ENCODE results near the gene AADAC.
"Not testable (repeated sequence)": the region's sequence is repeated elsewhere in the genome, so short reads cannot be mapped to it uniquely, and the experiment has no call there.

The AADAC gene

DNA sequence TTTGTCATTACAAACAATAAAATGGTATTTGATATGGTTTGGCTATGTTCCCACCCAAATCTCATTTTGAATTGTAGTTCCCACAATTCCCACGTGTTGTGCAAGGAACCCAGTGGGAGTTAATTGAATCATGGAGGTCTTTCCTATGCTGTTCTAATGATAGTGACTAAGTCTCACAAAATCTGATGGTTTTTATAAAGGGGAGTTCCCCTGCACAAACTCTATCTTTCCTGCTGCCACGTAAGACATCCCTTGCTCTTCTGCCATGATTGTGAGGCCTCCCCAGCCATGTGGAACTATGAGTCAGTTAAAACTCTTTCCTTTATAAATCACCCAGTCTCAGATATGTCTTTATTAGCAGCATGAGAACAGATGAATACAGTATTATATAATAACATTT, 15.4 kb upstream of the AADAC start:
- DNase-seq: no peak

GRCh38 chr3:151800431-151800830, 13.5 kb upstream of the AADAC start:
- no peak for DNase-seq

DNA sequence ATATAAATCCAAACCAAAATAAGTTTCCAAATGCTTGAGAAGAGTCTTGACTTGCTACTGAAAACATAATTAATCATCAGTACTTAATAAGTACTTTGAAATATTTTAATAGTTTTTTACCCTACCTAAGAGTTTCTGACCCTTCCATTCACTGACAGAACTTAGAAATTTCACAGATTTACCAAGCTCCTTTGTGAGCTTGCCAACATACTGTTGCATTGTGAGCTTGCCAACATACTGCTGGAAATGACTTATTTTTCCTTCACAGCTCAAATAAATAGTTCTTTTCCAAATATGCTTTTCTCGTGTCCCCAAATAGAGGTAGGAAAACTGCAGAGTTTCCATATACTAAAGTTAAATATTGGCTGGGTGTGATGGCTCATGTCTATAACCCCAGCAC, 9.6 kb upstream of the AADAC start:
- no peak for DNase-seq

DNA sequence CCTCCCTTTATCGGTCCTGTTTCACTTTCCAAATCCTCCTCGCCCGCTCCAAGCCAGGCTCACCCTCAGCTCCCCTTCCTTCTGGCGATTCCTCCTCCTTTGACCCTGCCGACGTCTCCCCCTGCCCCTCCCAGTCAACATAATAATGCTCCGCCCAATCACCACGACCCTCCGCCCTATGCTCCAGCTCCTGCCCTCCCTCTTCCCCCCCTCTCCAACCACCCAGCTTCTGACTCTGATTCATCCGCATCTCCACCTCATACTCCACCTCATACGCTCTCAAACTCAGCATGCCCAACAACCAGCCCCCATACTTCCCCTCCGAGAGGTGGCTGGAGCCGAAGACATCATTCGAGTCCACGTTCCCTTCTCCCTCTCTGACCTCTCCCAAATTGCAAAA, 7.1 kb upstream of the AADAC start:
- DNase-seq: no peak

DNA sequence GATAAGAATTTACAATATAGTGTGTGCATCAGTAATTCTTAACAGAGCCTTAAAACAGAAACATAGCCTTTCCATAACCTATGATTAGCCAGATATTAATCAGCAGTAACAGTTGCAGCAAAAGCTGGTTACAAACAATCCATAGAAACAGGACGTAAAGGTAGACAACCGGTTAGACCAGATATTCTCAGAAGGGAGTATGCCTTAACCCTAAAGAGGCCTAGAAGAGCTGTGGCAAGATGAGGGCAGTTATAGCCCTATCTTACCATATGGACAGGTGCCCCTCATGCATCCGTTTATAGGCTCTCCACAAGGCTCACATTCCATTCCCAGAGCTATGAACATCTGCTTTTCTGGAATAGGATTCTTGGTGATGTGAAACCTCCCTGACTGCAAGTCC, 5.0 kb upstream of the AADAC start:
- not testable (repeated sequence) for DNase-seq

DNA sequence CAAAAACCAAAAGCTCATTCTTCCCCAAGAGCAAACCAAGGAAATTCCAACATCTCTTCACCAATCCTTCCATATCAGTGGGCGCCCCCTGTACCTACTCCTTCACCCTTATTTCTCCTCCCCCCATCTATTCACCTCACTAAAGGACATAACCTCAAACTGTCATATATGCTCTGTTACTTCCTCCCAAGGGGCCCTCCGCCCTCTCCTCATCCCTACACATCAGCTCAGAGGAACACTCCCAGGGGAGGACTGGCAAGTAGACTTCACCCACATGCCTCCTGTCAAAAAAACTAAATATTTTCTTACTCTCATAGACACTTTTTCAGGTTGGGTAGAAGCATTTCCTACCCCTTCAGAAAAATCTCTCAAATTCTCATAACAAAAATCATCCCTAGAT, 2.4 kb upstream of the AADAC start:
- DNase-seq: no peak

DNA sequence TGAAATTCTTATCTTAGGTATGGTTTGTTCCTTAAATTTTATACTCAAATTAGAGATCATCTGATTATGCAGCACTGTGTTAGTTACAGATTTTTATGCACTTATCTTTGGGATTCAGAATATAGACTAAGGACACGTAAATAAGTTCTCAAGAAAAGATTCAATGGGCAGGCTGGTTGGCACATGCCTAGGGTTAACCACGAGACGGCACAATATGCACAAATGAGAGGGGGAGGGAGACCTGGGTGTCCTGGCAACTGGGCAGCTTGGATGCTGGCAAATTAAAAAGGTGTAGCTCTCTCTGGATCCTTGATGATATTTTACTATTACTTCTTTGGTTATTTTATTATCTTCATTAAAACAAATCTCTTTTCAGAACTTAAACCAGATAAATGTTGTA, 672 bp downstream of the AADAC start:
- DNase-seq: no peak

- no peak for DNase-seq
These were observed 2.2 kb downstream of the AADAC start for GRCh38 chr3:151816091-151816604.

- DNase-seq: no peak
These were observed 3.6 kb downstream of the AADAC start for GRCh38 chr3:151817473-151817872.

GRCh38 chr3:151818361-151818760, 4.4 kb downstream of the AADAC start:
- DNase-seq: no peak

DNA sequence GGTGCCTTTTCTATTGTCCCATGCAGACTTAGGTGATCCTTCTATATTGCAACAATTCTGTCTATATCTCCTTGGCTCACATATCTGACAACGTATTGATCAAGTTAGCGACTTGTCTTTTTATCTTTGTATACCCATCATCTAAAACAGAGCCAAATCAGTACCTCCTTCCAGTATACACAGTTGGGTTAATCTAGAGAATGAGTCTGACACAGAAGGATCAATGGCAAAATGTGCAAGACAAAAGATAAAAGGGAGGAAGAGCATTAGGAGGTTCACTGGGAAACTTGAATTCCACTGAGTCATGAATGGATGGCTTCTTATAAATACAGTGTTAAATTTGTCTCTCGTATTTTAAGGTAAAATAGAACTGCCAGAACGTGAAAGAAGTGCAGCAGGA, 6.0 kb downstream of the AADAC start:
- no peak for DNase-seq

- DNase-seq: no peak
These were observed 13.9 kb downstream of the AADAC start for GRCh38 chr3:151827816-151828215.

GRCh38 chr3:151835751-151836525, 22.0 kb downstream of the AADAC start:
- no peak for DNase-seq

- no peak for DNase-seq
These were observed 23.1 kb downstream of the AADAC start for GRCh38 chr3:151837057-151837456.

- peak in 2 of 14 donors; percentile 3 to 4 for DNase-seq
These were observed 24.8 kb downstream of the AADAC start for GRCh38 chr3:151838574-151839312.

- no peak for DNase-seq
These were observed 25.4 kb downstream of the AADAC start for GRCh38 chr3:151839313-151839631.

GRCh38 chr3:151841801-151842200, 27.9 kb downstream of the AADAC start:
- no peak for DNase-seq

DNA sequence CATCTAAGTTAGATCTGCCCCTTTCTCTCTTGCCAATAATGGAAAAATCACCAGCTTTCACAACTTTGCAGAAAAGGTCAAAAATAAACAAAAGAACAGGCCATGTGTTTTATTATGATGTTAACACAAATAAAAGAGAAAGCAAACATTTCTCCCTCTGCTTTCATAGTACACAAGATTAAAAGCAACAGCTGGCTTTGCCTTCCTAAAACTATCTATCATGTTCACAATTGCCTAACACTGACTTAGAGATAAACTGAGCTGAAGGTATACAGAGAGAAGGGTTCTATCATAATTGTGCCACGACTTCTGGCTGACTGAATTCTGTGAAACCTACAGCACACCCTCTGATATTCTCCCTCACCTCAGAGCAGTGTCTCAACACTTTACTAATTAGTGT, 29.4 kb downstream of the AADAC start:
- DNase-seq: no peak

DNA sequence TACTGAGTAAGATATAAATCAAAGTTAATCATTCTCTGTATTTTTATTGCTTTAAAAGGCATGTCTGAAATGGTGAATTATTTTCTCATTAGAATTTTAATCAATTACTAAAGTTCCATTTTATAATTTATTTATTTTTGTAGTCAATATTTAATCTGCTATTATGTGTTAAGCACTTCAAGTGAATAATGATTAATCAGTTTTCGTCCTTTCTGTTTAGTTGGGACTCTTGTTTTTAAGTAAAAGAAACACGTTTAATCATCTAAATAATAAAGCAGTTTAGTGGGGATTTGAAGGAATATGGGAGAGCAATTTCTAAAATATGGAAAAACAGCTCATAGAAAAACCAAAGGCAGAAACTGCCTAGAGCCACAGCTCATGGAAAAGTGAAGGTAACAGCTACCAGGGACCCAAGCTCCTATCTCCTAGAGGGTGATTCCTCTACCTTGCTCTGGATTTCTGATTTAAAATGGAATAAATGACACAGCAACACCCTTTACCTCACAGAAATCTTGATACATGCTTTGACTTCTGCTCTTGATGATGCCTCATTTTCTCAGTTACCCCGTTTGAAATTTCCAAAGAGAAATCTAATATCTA, 31.5 kb downstream of the AADAC start:
- DNase-seq: no peak

GRCh38 chr3:151850065-151850464, 36.1 kb downstream of the AADAC start:
- DNase-seq: not testable (repeated sequence)

DNA sequence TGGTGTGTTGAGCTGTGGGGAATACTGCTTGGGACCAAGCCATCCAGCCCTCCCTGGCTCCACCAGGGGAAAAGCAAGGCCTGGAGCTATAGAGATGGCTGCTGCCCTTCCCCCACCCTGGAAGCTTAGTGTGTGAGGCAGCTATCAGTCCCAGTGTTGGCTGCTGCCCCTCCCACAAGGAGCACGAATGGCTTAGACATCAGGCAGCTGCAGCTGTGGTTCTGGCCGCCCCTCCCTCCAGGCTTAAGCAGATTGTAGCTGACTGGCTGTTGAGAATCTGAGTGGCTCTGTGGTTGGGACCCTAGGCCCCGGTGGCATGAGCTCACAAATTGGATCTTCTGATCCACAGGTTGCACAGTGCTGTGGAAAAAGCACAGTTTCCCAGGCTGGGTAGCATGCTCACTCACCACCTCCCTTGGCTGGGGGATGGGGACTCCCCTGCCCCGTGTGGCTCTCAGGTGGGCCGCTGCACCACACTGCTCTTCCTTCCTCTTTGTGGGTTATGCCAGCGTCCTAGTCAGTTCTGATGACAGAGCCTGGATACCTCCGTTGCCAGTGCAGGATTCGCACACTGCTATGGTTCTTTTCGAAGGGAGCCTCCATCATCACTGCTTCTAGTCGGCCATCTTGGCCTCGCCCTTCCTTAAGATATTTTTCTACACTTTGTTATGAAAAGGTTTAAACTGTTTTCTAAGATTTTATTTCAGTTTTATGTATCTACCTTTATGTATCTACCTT, 38.3 kb downstream of the AADAC start:
- DNase-seq: no peak

DNA sequence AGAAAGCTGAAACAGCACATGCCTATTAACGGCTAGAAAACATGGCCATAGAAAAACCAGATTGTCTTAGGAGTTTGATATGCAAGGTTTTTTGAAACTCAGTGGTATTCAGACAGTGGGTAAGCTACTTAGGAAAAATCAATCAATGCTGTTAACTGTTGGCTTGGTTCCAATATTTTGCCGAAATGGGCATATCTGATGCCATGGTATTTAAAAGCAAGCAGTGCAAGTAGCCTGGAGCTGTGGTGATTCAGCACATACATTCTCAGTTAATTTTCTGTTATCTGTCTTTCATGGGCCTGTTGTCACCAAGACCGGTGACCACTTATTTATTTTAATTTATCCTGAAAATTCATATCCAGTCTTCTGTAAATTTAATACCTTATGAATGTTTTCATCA, 42.2 kb downstream of the AADAC start:
- no peak for DNase-seq

DNA sequence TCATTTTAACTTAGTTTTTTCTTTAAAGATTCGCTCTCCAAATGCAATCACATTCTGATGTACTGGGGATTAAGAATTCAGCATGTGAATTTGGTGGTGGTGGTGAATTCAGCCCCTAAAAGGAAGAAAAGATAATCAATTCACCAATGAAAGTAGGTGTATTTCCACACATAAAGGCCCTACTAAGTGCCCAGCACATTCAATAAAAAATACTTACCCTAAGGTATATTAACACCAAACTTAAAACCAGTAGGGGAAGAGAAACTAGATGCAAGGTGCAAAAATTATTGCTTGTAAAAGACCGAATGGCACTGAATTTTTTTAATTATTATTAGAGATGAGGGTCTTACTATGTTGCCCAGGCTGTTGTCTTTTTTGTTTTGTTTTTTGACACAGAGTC, 42.7 kb downstream of the AADAC start:
- DNase-seq: no peak
